Thyroid gland (tissue), 4 donors: ENCODE measurements around the gene MX2.

ENCODE experiments used
- CTCF ChIP-seq, 6 experiments: fragments of 200-600 bp in 3 of 6; fragments of 450-650 bp in 3 of 6; sonication (generic) in 3 of 6; IDR thresholded peaks; one replicate each; pipeline ENCODE4 v1.5.1; 2016 to 2019; ENCODE audit warnings: antibody characterized with exemption in 6 of 6, mild to moderate bottlenecking in 2 of 6, inconsistent platforms in 1 of 6, moderate library complexity in 1 of 6
- POLR2A ChIP-seq, 2 donors: fragments of 450-650 bp; IDR thresholded peaks; one replicate each; pipeline ENCODE4 v1.6.1; 2017; ENCODE audit warnings: antibody characterized with exemption in 2 of 2, mild to moderate bottlenecking in 2 of 2, moderate library complexity in 1 of 2

- TF ChIP-seq CTCF (IDR thresholded peaks at IDR 0.05) (peak in 4 of 6 experiments; percentile 31 to 51 (median 36)), POLR2A (IDR thresholded peaks at IDR 0.05) (no peak)
Measured at GRCh38 chr21:41411449-41412089, 49.7 kb downstream of the MX2 start.
